MCF 10A (cell line): ENCODE results near the gene APOA1. TPM values are rescaled to one million over a fixed set of nuclear protein-coding genes. Genes with fewer than 3 reads are reported as not detected.

Source experiments
- BruUV-seq: library from RNA; stranded (reverse); fragments of 400-500 nt; replicated peaks from 2 replicates; lab custom pipeline; 2021; lab: Mats Ljungman, UMichigan
- CTCF ChIA-PET: fragments of 300-600 bp; sonication (Branson Sonifier 250); formaldehyde crosslinking; extraction: SDS; loops from one replicate; lab custom pipeline; 2021; ENCODE audit warnings: antibody characterized with exemption, inconsistent platforms; lab: Yijun Ruan, JAX
- POLR2A ChIA-PET: fragments of 300-600, 350-650 bp; sonication (Branson Sonifier 250); formaldehyde crosslinking; extraction: SDS; loops from one replicate; lab custom pipeline; 2020; ENCODE audit warnings: antibody characterized with exemption, inconsistent platforms; lab: Yijun Ruan, JAX
- DNase-seq: peaks from one replicate; pipeline ENCODE4 v3.0.0-alpha.2; 2018; ENCODE audit not compliant: unreplicated experiment
- H3K27ac Mint-ChIP-seq: one replicate; pipeline ENCODE4 v1.8.0; 2022; ENCODE audit warnings: mild to moderate bottlenecking, low read depth, mixed read lengths; ENCODE audit not compliant: unreplicated experiment
- H3K27me3 Mint-ChIP-seq: one replicate; pipeline ENCODE4 v1.8.0; 2022; ENCODE audit warnings: mixed read lengths; ENCODE audit not compliant: insufficient read depth, unreplicated experiment
- H3K36me3 Mint-ChIP-seq: one replicate; pipeline ENCODE4 v1.8.0; 2022; ENCODE audit warnings: mild to moderate bottlenecking, moderate library complexity, mixed read lengths; ENCODE audit not compliant: insufficient read depth, unreplicated experiment
- H3K4me1 Mint-ChIP-seq: one replicate; pipeline ENCODE4 v1.8.0; 2022; ENCODE audit warnings: mixed read lengths; ENCODE audit not compliant: insufficient read depth, unreplicated experiment
- H3K4me3 Mint-ChIP-seq: one replicate; pipeline ENCODE4 v1.8.0; 2022; ENCODE audit warnings: mild to moderate bottlenecking, moderate library complexity, mixed read lengths; ENCODE audit not compliant: unreplicated experiment
- H3K9me3 Mint-ChIP-seq: one replicate; pipeline ENCODE4 v1.8.0; 2022; ENCODE audit warnings: mixed read lengths; ENCODE audit not compliant: unreplicated experiment
- CTCF ChIP-seq: fragments of 200-600 bp; IDR thresholded peaks from one replicate; pipeline ENCODE4 v1.8.0; 2022; ENCODE audit warnings: antibody characterized with exemption, mild to moderate bottlenecking; ENCODE audit not compliant: unreplicated experiment
- intact Hi-C: fragments of 100-400 bp; cut with micrococcal nuclease; formaldehyde crosslinking; loops from 2 replicates; pipeline ENCODE4 v1.14.1; 2022
- total RNA-seq: library from RNA; stranded (reverse); gene quantifications from 2 replicates; pipeline ENCODE4 v1.2.3, GENCODE V29; 2022

APOA1 gene
- total RNA-seq, 1 experiment from 2014 or later = not detected

- H3K9me3 Mint-ChIP-seq = no peaks in the 10 kb centered on the region
- H3K27ac Mint-ChIP-seq = peak within 1 kb of the TSS; percentile 99
- TF ChIP-seq CTCF = no peak
- ChIA-PET POLR2A (interaction anchor here (0.6 to 4.6 kb wide), 19 partner anchors 9 to 439 kb away, joined by 3 to 59 read pairs (median 4); partner anchors contain the start of genes BUD13, PAFAH1B2 and SIK3), CTCF (interaction anchor here (0.7 to 9.7 kb wide), 8 partner anchors 10 to 453 kb away, joined by 3 to 124 read pairs (median 4); partner anchors contain the start of genes APOA1 and PAFAH1B2)
- DNase-seq = peak; percentile 58
- no peaks in the 10 kb centered on the region for H3K27me3 Mint-ChIP-seq
- peak within 1 kb of the TSS; percentile 92 for H3K4me3 Mint-ChIP-seq
- H3K36me3 Mint-ChIP-seq = peaks cover 38% of the 10 kb centered on the region
- H3K4me1 Mint-ChIP-seq = peaks cover 28% of the 10 kb centered on the region
- intact Hi-C loops = loop anchor here (1.0 kb wide), 1 partner anchor 318 kb away; no protein-coding TSS in a partner anchor
- BruUV-seq = TSS peak; percentile 97
Observed at GRCh38 chr11:116787786-116788486, 49.5 kb downstream of the APOA1 start, which contains the start of gene ZPR1. Gene ZPR1 (minus strand): TSS chr11:116788023. CDS start chr11:116787990, 33 bp downstream.

GRCh38 chr11:116787436-116787785, 50.0 kb downstream of the APOA1 start:
- intact Hi-C loops = no loop called here
- DNase-seq = no peak
- CTCF ChIA-PET = interaction anchor here (0.7 to 9.7 kb wide), 8 partner anchors 9 to 453 kb away, joined by 3 to 124 read pairs (median 4); partner anchors contain the start of genes APOA1 and PAFAH1B2
- Mint-ChIP-seq H3K27ac (peak overlapping the region; percentile 99), H3K4me3 (peak overlapping the region; percentile 92), H3K36me3 (peaks cover 43% of the 10 kb centered on the region), H3K27me3 (no peaks in the 10 kb centered on the region), H3K9me3 (no peaks in the 10 kb centered on the region), H3K4me1 (peaks cover 30% of the 10 kb centered on the region)
- TF ChIP-seq CTCF = no peak
- BruUV-seq = no TSS peak
- POLR2A ChIA-PET = interaction anchor here (0.7 to 4.6 kb wide), 18 partner anchors 9 to 440 kb away, joined by 3 to 59 read pairs (median 4); partner anchors contain the start of genes BUD13, PAFAH1B2 and SIK3

GRCh38 chr11:116786966-116787365, 50.5 kb downstream of the APOA1 start:
- DNase-seq = no peak
- BruUV-seq = TSS peak; percentile 50
- POLR2A ChIA-PET = interaction anchor here (0.6 to 4.6 kb wide), 14 partner anchors 8 to 646 kb away, joined by 3 to 59 read pairs (median 5); partner anchors contain the start of genes BUD13, PAFAH1B2 and SIK3
- H3K9me3 Mint-ChIP-seq = no peaks in the 10 kb centered on the region
- peaks cover 35% of the 10 kb centered on the region for H3K4me1 Mint-ChIP-seq
- CTCF ChIA-PET = interaction anchor here (0.7 to 9.7 kb wide), 6 partner anchors 44 to 440 kb away, joined by 3 to 124 read pairs (median 4); partner anchors contain the start of genes APOA1 and PAFAH1B2
- H3K27ac Mint-ChIP-seq = peak overlapping the region; percentile 99
- H3K4me3 Mint-ChIP-seq = peak overlapping the region; percentile 92
- intact Hi-C loops = no loop called here
- no peak for TF ChIP-seq CTCF
- H3K27me3 Mint-ChIP-seq = no peaks in the 10 kb centered on the region
- peaks cover 47% of the 10 kb centered on the region for H3K36me3 Mint-ChIP-seq

GRCh38 chr11:116786326-116786725, 51.1 kb downstream of the APOA1 start:
- POLR2A ChIA-PET = interaction anchor here (0.8 to 4.6 kb wide), 8 partner anchors 10 to 358 kb away, joined by 3 to 59 read pairs (median 6); partner anchors contain the start of genes BUD13, PAFAH1B2 and SIK3
- H3K4me3 Mint-ChIP-seq = peak overlapping the region; percentile 92
- no peaks in the 10 kb centered on the region for H3K27me3 Mint-ChIP-seq
- peaks cover 36% of the 10 kb centered on the region for H3K4me1 Mint-ChIP-seq
- intact Hi-C loops = no loop called here
- H3K36me3 Mint-ChIP-seq = peaks cover 54% of the 10 kb centered on the region
- DNase-seq = no peak
- peak overlapping the region; percentile 99 for H3K27ac Mint-ChIP-seq
- CTCF ChIA-PET = interaction anchor here (2.1 to 9.7 kb wide), 2 partner anchors 48 to 320 kb away, joined by 12 to 124 read pairs; partner anchors contain the start of gene APOA1
- BruUV-seq = no TSS peak
- no peak for TF ChIP-seq CTCF
- H3K9me3 Mint-ChIP-seq = no peaks in the 10 kb centered on the region
